ENCODE measurements around the gene ADCY7.

Gene ADCY7

GRCh38 chr16:50291719-50292565, 25.6 kb downstream of the ADCY7 start:
- no peaks in the 10 kb centered on the region for H3K4me1 ChIP-seq
- no peaks in the 10 kb centered on the region for H3K9me3 ChIP-seq (ENCODE audit: control insufficient read depth, low read length)
- H3K4me3 ChIP-seq (ENCODE audit: low read depth, low read length), result no peak overlapping the region
- H2AFZ ChIP-seq, result no peak overlapping the region
- no peak overlapping the region for H3K27ac ChIP-seq
- no peaks in the 10 kb centered on the region for H3K36me3 ChIP-seq (ENCODE audit: control insufficient read depth, insufficient read depth, low read length)
- no peaks in the 10 kb centered on the region for H3K27me3 ChIP-seq (ENCODE audit: control insufficient read depth, insufficient read depth, low read length)
- H3K9ac ChIP-seq, result no peak overlapping the region
- no peaks in the 10 kb centered on the region for H3K79me2 ChIP-seq
- no peak overlapping the region for H3K4me2 ChIP-seq (ENCODE audit: low read length)
- TF ChIP-seq CTCF (IDR thresholded peaks at IDR 0.05), result no peak

DNA sequence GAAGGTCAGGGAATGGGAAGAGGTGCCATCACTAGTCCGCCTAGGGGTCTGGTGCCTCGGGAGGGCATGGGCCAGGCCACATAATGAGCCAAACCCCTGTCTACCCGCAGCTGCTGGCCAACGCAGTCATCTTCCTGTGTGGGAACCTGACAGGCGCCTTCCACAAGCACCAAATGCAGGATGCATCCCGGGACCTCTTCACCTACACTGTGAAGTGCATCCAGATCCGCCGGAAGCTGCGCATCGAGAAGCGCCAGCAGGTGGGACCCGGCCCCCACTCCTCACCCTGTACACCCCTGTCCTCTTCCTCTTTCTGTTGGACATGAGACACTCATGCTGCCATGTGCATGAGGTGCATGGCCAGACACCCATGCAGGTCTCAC, 26.2 kb downstream of the ADCY7 start:
- H3K27me3 ChIP-seq (ENCODE audit: control insufficient read depth, insufficient read depth, low read length), result no peaks in the 10 kb centered on the region
- H2AFZ ChIP-seq, result no peak overlapping the region
- TF ChIP-seq CTCF (IDR thresholded peaks at IDR 0.05), result no peak
- no peak overlapping the region for H3K4me2 ChIP-seq (ENCODE audit: low read length)
- H3K9ac ChIP-seq, result no peak overlapping the region
- no peak overlapping the region for H3K27ac ChIP-seq
- no peaks in the 10 kb centered on the region for H3K36me3 ChIP-seq (ENCODE audit: control insufficient read depth, insufficient read depth, low read length)
- H3K9me3 ChIP-seq (ENCODE audit: control insufficient read depth, low read length), result no peaks in the 10 kb centered on the region
- H3K4me1 ChIP-seq, result no peaks in the 10 kb centered on the region
- no peak overlapping the region for H3K4me3 ChIP-seq (ENCODE audit: low read depth, low read length)
- H3K79me2 ChIP-seq, result no peaks in the 10 kb centered on the region

DNA sequence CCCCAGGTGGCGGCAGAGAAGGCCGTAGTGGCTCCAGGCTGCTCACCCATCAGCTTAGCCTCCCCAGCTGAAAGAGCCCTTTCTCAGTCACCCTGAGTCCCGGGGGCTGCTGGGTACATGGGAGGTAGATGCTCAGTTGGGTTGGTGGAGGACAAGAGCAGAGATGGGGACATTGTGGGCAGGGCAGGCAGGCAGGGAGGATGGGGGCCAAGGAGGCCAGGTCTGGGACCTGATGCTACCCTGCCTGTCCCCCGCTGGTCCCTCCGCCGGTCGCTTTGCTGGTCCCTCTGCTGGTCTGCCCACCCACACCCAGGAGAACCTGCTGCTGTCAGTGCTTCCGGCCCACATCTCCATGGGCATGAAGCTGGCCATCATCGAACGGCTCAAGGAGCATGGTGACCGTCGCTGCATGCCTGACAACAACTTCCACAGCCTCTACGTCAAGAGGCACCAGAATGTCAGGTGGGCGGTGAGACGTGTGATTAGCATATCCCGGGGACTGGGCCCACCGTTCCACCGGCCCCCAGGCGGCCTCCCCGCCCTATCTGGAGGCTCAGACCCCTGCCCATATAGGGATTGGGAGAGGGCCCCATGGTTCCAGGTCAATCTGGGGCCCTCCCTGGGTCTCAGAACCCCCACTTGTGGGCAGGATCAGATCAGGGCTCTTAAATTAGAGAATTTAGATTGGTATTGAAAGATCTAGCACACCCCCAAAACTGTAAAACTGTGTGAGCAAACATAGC, 26.9 kb downstream of the ADCY7 start:
- Histone ChIP-seq H3K27me3 (ENCODE audit: control insufficient read depth, insufficient read depth, low read length) (no peaks in the 10 kb centered on the region), H2AFZ (no peak overlapping the region), H3K9me3 (ENCODE audit: control insufficient read depth, low read length) (no peaks in the 10 kb centered on the region), H3K27ac (no peak overlapping the region), H3K4me1 (no peaks in the 10 kb centered on the region), H3K9ac (no peak overlapping the region), H3K79me2 (no peaks in the 10 kb centered on the region), H3K4me2 (ENCODE audit: low read length) (no peak overlapping the region), H3K36me3 (ENCODE audit: control insufficient read depth, insufficient read depth, low read length) (no peaks in the 10 kb centered on the region), H3K4me3 (ENCODE audit: low read depth, low read length) (no peak overlapping the region)
- no peak for TF ChIP-seq CTCF (IDR thresholded peaks at IDR 0.05)

GRCh38 chr16:50293994-50294855, 27.9 kb downstream of the ADCY7 start:
- Histone ChIP-seq H2AFZ (no peak overlapping the region), H3K4me2 (ENCODE audit: low read length) (no peak overlapping the region), H3K9me3 (ENCODE audit: control insufficient read depth, low read length) (no peaks in the 10 kb centered on the region), H3K36me3 (ENCODE audit: control insufficient read depth, insufficient read depth, low read length) (no peaks in the 10 kb centered on the region), H3K79me2 (no peaks in the 10 kb centered on the region), H3K9ac (no peak overlapping the region), H3K4me3 (ENCODE audit: low read depth, low read length) (no peak overlapping the region), H3K27me3 (ENCODE audit: control insufficient read depth, insufficient read depth, low read length) (no peaks in the 10 kb centered on the region), H3K4me1 (no peaks in the 10 kb centered on the region), H3K27ac (no peak overlapping the region)
- no peak for TF ChIP-seq CTCF (IDR thresholded peaks at IDR 0.05)

All from parathyroid adenoma (tissue), 2 donors.